Spleen (tissue), 11 donors: Measurements from ENCODE around the gene RHBDF2. TPM values are rescaled to one million over a fixed set of nuclear protein-coding genes. Genes with fewer than 3 reads are reported as not detected.

Source experiments
- DNase-seq: peaks from one replicate; pipeline ENCODE4 v3.0.0-alpha.2; 2020
- H3K27ac ChIP-seq, 8 donors: fragments of 200-600 bp; sonication (generic) in 7 of 8; 1 replicate in 4 of 8; 2 replicates in 4 of 8; pipeline versions ENCODE4 v1.5.0 to v1.8.0; 2016 to 2021; ENCODE audit warnings: inconsistent platforms in 4 of 8, mild to moderate bottlenecking in 4 of 8, moderate library complexity in 1 of 8
- H3K27me3 ChIP-seq, 7 donors: fragments of 200-600 bp; sonication (generic) in 6 of 7; replicated peaks in 1 of 7; 1 replicate in 4 of 7; 2 replicates in 3 of 7; pipeline versions ENCODE4 v1.5.0 to v1.8.0; 2016 to 2021; ENCODE audit warnings: inconsistent platforms in 3 of 7, mild to moderate bottlenecking in 1 of 7
- H3K36me3 ChIP-seq, 6 donors: fragments of 200-600 bp; sonication (generic) in 5 of 6; 1 replicate in 4 of 6; 2 replicates in 2 of 6; pipeline versions ENCODE4 v1.5.0 to v1.8.0; 2016 to 2021; ENCODE audit warnings: inconsistent platforms in 2 of 6
- H3K4me1 ChIP-seq, 6 donors: fragments of 200-600 bp; sonication (generic) in 5 of 6; 1 replicate in 3 of 6; 2 replicates in 3 of 6; pipeline versions ENCODE4 v1.5.0 to v1.8.0; 2016 to 2021; ENCODE audit warnings: inconsistent platforms in 3 of 6
- H3K4me3 ChIP-seq, 8 donors: fragments of 200-600 bp; sonication (generic) in 7 of 8; 1 replicate in 4 of 8; 2 replicates in 4 of 8; pipeline versions ENCODE4 v1.5.0 to v1.8.0; 2016 to 2021; ENCODE audit warnings: inconsistent platforms in 4 of 8, mild to moderate bottlenecking in 4 of 8, moderate library complexity in 2 of 8
- H3K9me3 ChIP-seq, 8 donors: fragments of 200-600 bp; sonication (generic) in 7 of 8; 1 replicate in 4 of 8; 2 replicates in 4 of 8; pipeline versions ENCODE4 v1.5.0 to v1.8.0; 2016 to 2021; ENCODE audit warnings: inconsistent platforms in 4 of 8
- POLR2A ChIP-seq, 3 donors: fragments of 450-650 bp; IDR thresholded peaks; one replicate each; pipeline ENCODE4 v1.5.1; 2017; ENCODE audit warnings: antibody characterized with exemption in 3 of 3, mild to moderate bottlenecking in 1 of 3
- POLR2AphosphoS5 ChIP-seq, 3 donors: sonication (generic); formaldehyde crosslinking; IDR thresholded peaks; one replicate each; pipeline ENCODE4 v1.5.1; 2017; ENCODE audit warnings: antibody characterized with exemption in 3 of 3
- WGBS, 5 donors: extraction: QIAGEN DNeasy Blood & Tissue Kit in 3 of 5; methylation state at CpG; one replicate each; pipeline versions ENCODE4 v1.1.5 to v1.1.7; 2013 to 2018; 5-methylcytosine and 5-hydroxymethylcytosine counted together
- intact Hi-C: fragments of 100-400 bp; cut with DNase I; formaldehyde crosslinking; loops from one replicate; pipeline ENCODE4 v1.15.0; 2023; ENCODE audit warnings: low total_unique reads
- polyA plus RNA-seq, 3 donors: library from polyadenylated mRNA; stranded (reverse); fragments of 200-250 nt; gene quantifications; one replicate each; pipeline ENCODE4 v1.2.1, GENCODE V29; 2013
- total RNA-seq, 7 donors: library from RNA; depleted of rRNA in 3 of 7; stranded (reverse); fragments of >200 nt in 3 of 7; fragmentation: NEBNext Ultra II Directional in 4 of 7; extraction: Animal tissue kit (Norgen Biotek cat#: 25700) in 4 of 7; gene quantifications; one replicate each; pipeline versions ENCODE4 v1.1.0 to v1.2.1, GENCODE V29; 2016 to 2021
- TF ChIP-seq, protein P1 (sequence below), 11 experiments: fragments of 200-600 bp in 7 of 11; fragments of 450-650 bp in 4 of 11; sonication (generic) in 4 of 11; IDR thresholded peaks in 8 of 11; conservative IDR thresholded peaks in 3 of 11; 1 replicate in 7 of 11; 2 replicates in 4 of 11; pipeline versions ENCODE4 v1.4.0 to v1.8.0; 2016 to 2021; ENCODE audit warnings: antibody characterized with exemption in 11 of 11, inconsistent platforms in 4 of 11, mild to moderate bottlenecking in 1 of 11
- donor health status: healthy with polysubstance abuse.
- donor health status: DM: no; HTN: no; CAD: no; lungs with moderate emphysema.
- donor health status: DM: no; HTN: no; CAD: no.
- donor health status: Bipolar disorder and iron deficiency.
- donor health status: healthy.
- donor health status: DM: no; HTN: no; CAD: no.
- donor health status: DM: yes; HTN: yes; CAD: no.

Gene RHBDF2
- total and polyA plus RNA-seq, 10 donors: 31.4 to 147 (median 97.9) TPM

GRCh38 chr17:76490112-76490710 is 11.0 kb downstream of the RHBDF2 start:
- DNase-seq: no peak
- Histone ChIP-seq H3K27ac (peak overlapping the region in 7 of 8 donors; percentile 88 to 98 (median 96)), H3K36me3 (peaks cover 0 to 28% (median 8%) of the 10 kb centered on the region in 6 donors), H3K4me1 (peaks cover 47 to 100% (median 79%) of the 10 kb centered on the region in 6 donors), H3K4me3 (no peak overlapping the region), H3K9me3 (no peaks in the 10 kb centered on the region), H3K27me3 (no peaks in the 10 kb centered on the region)
- WGBS, 5 donors: 72 to 84% (median 74%) methylated on average over 4 to 10 of the region's 10 CpGs
- TF ChIP-seq POLR2A (IDR thresholded peaks at IDR 0.05) (no peak), POLR2AphosphoS5 (IDR thresholded peaks at IDR 0.05) (peak; percentile 9 to 63 (median 44))
- intact Hi-C loops: no loop called here

DNA sequence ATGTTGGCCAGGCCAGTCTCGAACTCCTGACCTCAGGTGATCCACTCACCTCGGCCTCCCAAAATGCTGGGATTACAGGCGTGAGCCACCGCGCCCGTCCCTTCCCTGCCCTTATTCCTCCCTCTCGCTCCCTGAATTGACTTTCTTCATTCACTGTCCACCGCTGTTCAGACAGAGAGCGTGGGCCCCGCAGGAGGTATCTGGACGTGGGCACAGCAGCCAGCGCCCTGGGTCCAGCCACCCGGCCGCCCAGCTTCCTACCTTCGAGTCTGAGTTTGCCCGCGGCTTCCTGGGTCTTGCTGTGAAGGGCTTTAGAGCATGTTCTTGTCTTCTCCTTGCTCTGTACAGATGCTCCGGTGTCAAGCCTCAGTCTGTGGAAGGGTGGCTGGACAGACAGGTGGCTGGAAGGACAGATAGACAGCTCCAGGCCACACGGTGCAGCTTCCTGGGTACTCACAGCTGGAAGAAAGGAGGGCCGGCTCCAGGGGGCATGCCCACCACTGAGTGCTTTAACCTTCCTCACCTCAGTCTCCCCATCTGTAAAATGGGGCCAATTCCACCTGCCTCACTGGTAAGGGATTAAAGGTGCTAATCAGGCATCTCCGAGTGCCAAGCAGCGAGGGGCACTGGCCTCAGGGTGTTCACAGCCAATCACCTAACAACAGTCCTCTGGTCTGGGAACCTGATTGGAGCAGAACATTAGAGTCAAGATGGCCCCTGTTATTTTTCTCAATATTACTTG is 13.6 kb downstream of the RHBDF2 start:
- intact Hi-C loops: no loop called here
- Histone ChIP-seq H3K4me1 (peaks cover 24 to 100% (median 78%) of the 10 kb centered on the region in 6 donors), H3K9me3 (no peaks in the 10 kb centered on the region), H3K4me3 (no peak overlapping the region), H3K27me3 (no peaks in the 10 kb centered on the region), H3K27ac (peak overlapping the region in 4 of 8 donors; percentile 41 to 98 (median 71)), H3K36me3 (peaks cover 0 to 20% (median 8%) of the 10 kb centered on the region in 6 donors)
- TF ChIP-seq POLR2AphosphoS5 (IDR thresholded peaks at IDR 0.05): peak; percentile 4 to 71 (median 42)
- TF ChIP-seq, protein P1, sequence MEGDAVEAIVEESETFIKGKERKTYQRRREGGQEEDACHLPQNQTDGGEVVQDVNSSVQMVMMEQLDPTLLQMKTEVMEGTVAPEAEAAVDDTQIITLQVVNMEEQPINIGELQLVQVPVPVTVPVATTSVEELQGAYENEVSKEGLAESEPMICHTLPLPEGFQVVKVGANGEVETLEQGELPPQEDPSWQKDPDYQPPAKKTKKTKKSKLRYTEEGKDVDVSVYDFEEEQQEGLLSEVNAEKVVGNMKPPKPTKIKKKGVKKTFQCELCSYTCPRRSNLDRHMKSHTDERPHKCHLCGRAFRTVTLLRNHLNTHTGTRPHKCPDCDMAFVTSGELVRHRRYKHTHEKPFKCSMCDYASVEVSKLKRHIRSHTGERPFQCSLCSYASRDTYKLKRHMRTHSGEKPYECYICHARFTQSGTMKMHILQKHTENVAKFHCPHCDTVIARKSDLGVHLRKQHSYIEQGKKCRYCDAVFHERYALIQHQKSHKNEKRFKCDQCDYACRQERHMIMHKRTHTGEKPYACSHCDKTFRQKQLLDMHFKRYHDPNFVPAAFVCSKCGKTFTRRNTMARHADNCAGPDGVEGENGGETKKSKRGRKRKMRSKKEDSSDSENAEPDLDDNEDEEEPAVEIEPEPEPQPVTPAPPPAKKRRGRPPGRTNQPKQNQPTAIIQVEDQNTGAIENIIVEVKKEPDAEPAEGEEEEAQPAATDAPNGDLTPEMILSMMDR (IDR thresholded peaks at IDR 0.05 in 8 of 11, conservative IDR thresholded peaks at IDR 0.05 in 3 of 11): no peak
- DNase-seq: no peak
- WGBS, 5 donors: 92 to 98% (median 95%) methylated on average over 22 of the region's 22 CpGs

- peaks cover 0 to 38% (median 8%) of the 10 kb centered on the region in 6 donors for H3K36me3 ChIP-seq
- no peaks in the 10 kb centered on the region for H3K27me3 ChIP-seq
- TF ChIP-seq, protein P1 (IDR thresholded peaks at IDR 0.05 in 8 of 11, conservative IDR thresholded peaks at IDR 0.05 in 3 of 11): no peak
- TF ChIP-seq POLR2A (IDR thresholded peaks at IDR 0.05): no peak
- TF ChIP-seq POLR2AphosphoS5 (IDR thresholded peaks at IDR 0.05): peak in 2 of 3 donors; percentile 71 to 87
- peak overlapping the region in 6 of 8 donors; percentile 35 to 98 (median 89) for H3K27ac ChIP-seq
- no peak for DNase-seq
- H3K9me3 ChIP-seq: no peaks in the 10 kb centered on the region
- 26 to 45% (median 29%) methylated on average over 11 of the region's 11 CpGs for WGBS, 5 donors
- no peak overlapping the region for H3K4me3 ChIP-seq
- intact Hi-C loops: no loop called here
- H3K4me1 ChIP-seq: peaks cover 12 to 100% (median 75%) of the 10 kb centered on the region in 6 donors
These were observed 15.7 kb downstream of the RHBDF2 start for GRCh38 chr17:76485569-76485968.

DNA sequence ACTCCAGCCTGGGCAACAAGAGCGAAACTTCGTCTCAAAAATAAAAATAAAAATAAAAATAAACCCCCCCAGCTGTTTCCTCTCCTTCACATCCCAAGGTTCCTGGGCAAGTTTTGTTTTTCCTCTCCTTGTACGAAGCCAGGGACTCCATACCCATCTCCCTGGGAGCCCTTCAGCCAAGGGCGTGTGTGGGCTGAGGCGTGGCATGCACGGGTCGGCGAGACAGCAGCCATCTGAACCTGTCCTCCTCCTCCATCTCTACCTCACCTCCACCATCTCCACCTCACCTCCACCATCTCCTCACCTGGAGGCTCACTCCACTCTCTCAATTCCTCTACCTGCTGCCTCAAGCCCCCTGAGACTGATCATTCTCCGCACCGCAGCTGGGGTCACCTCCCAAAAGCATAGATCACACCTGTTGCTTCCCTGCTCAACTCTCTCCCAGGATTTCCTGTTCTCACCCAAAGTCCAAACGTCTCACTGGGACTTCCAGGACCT is 16.9 kb downstream of the RHBDF2 start:
- no peaks in the 10 kb centered on the region for H3K27me3 ChIP-seq
- 79 to 85% (median 81%) methylated on average over 11 of the region's 11 CpGs for whole genome bisulfite sequencing, 5 donors
- peaks cover 0 to 49% (median 12%) of the 10 kb centered on the region in 6 donors for H3K36me3 ChIP-seq
- peak overlapping the region in 7 of 8 donors; percentile 8 to 98 (median 88) for H3K27ac ChIP-seq
- peaks cover 16 to 99% (median 71%) of the 10 kb centered on the region in 6 donors for H3K4me1 ChIP-seq
- no peak for DNase-seq
- no peaks in the 10 kb centered on the region for H3K9me3 ChIP-seq
- no peak overlapping the region for H3K4me3 ChIP-seq
- intact Hi-C loops: no loop called here
- TF ChIP-seq POLR2AphosphoS5 (IDR thresholded peaks at IDR 0.05): peak in 2 of 3 donors; percentile 21 to 36
- TF ChIP-seq, protein P1 (IDR thresholded peaks at IDR 0.05 in 8 of 11, conservative IDR thresholded peaks at IDR 0.05 in 3 of 11): no peak
